Stimulated activated CD4-positive, alpha-beta T cell treated with anti-CD3 and anti-CD28 coated beads, Interleukin-15, amount 100 ng/mL, for 24 hours (primary cell): ENCODE data around the gene MGAT4C.
"Not testable (repeated sequence)": the region's sequence is repeated elsewhere in the genome, so short reads cannot be mapped to it uniquely, and the experiment has no call there.

Experiments
- DNase-seq: peaks from one replicate; pipeline ENCODE4 v3.0.0-alpha.2; 2020

MGAT4C gene

GRCh38 chr12:86228656-86229055 is 27.5 kb downstream of the MGAT4C start:
- no peak for DNase-seq

- DNase-seq: no peak
These were observed 29.7 kb downstream of the MGAT4C start for GRCh38 chr12:86226481-86226880.

GRCh38 chr12:86216591-86216990 is 39.6 kb downstream of the MGAT4C start:
- DNase-seq: no peak

DNA sequence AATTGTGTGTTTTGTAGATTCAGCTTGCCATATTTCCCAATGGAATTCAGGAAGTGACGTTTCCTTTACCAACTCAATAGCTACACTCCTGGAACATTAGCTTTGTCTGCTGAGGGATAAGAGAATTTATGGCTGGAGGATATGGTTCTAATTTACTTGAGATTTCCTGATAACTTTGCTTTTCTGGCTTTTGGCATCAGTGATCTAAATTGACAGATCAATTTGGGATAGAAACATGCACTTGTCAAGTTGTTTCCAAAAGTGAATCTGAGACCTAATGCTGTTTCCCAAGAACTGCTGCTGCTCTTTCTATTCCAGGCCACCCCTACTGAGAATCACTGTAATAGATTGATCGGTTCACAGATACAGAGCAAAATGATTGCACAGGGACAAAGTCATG is 43.2 kb downstream of the MGAT4C start:
- no peak for DNase-seq

GRCh38 chr12:86198696-86199444 is 57.3 kb downstream of the MGAT4C start:
- DNase-seq: no peak

DNA sequence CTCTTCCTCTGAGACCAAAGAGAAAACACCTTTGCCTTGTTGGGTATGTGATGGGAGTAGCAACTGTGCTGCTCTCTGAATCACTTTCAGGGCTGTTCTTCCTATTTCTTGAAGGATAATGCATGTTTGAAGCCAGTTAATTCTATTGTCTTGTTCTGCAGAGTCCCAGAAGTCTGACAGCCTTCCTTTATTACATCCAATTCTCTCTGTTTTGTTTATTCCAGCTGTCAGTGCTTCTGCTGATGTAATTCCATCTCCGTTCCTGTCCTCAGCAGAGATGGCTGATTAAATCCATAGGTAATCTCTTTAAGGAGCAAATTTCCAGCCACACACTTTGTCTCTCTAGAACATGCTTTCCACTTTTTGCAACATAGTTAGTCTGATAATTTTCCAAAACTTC is 59.7 kb downstream of the MGAT4C start:
- DNase-seq: no peak

- DNase-seq: no peak
These were observed 61.5 kb downstream of the MGAT4C start for GRCh38 chr12:86194721-86195120.

DNA sequence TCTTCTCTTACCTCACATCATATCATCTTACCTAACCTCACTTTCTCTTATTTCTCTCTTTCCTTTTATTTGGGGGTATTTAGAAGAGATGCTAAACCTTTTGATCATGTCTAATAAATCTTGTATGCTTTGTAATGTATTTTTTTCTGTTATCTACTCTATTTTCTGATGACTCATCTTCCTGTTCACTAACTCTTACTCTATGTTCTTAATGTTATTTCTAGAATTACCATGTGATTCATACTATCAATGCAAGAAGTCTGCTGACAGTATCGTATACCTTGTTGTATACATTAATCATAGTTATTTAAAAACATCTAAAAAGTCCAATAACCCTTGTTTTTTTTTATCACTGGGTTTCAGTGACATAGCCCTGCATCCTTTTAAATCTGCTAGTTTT is 62.3 kb downstream of the MGAT4C start:
- no peak for DNase-seq

GRCh38 chr12:86188226-86188625 is 68.0 kb downstream of the MGAT4C start:
- no peak for DNase-seq

DNA sequence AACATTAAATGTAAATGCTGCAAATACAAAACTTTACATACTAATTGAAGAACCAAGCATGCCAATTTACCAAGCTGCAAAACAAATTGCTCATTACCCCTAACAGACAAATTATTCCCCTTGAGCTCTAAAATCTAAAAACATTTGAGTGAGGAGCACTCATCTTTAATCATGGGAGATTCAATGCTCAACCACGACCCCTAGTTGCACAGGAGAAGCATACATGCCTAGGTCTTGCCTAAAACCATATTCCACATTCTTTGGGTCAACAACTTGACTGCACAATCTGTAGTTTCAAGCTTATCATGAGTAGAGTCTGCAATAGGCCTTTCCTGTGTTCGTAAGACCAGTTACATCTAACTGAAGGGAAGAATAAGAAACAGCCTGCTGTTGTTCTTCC is 69.7 kb downstream of the MGAT4C start:
- DNase-seq: no peak

- no peak for DNase-seq
These were observed 76.3 kb downstream of the MGAT4C start for GRCh38 chr12:86179855-86180254.

DNA sequence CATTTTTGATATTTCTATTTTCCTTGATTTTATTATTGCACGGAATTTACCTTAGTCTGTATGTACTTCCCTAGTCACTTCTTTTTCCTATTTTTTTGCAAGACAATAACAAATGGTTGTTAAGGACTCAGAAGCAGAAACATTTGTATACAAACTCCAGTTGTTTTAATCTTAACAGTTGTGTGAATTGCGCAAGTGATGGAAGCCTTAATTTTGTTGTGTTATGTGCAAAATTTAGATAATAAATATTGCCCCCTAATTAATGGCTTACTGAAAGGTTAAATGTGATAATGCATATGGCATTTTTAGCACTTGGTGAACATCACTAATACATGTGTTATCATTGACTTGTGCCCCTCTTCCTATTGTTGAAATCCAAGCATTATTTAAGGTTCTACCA is 82.0 kb downstream of the MGAT4C start:
- no peak for DNase-seq

GRCh38 chr12:86172913-86173443 is 83.2 kb downstream of the MGAT4C start:
- no peak for DNase-seq

DNA sequence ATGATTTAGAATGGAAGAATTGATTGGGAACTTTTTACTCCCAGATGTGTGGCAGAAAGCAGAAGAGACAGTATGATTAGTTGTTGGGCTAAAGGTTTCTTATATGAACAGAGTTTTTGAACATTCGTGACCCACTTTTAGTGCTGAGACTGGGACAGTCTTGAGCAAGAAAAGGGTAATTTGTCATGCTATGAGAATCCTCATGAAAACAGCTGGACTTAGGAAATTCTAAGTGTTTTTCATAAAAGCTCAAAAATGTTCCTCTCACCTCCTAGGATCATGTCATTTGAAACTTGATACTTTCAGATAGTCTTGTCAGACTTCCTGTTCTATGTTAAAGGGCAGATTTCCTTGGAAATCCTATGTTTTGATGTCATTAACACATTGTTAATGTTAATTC is 86.1 kb downstream of the MGAT4C start:
- DNase-seq: no peak

GRCh38 chr12:86158956-86159355 is 97.2 kb downstream of the MGAT4C start:
- DNase-seq: no peak

DNA sequence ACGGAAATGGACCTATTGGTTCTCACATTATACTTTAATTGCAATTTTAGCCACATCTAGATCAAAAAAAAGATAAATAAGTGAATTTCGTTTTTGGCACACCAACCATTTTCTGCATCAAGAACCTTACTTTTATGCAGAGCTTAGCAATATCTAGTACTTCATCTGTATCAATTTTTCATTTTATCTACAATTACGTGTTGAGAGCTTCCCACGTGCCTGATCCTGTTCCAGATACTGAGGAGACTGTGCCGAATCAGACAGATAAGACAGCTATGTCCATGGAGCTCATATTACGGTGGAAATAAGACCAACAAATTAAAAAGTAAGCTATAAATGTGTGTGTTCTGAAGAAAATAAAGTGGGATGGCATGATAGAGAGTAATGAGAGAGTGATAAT is 101.6 kb downstream of the MGAT4C start:
- DNase-seq: no peak

DNA sequence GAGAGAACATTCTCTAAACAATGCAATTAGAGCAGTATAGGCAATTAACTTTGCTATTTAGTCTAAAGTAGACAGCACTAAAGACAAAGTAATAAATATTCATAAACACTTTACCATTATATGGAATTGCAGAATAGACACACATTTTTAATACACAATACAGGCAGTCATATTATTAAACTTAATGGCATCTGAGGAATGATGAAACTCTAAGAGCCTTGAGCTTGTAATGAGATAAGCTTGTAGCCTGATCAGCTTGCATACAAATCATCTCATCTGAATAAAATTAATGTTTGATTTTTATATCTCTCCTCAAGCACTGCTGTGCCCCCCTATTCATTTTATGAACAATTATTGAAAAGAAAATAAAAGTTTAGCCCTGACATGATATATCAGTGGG is 107.6 kb downstream of the MGAT4C start:
- DNase-seq: no peak

DNA sequence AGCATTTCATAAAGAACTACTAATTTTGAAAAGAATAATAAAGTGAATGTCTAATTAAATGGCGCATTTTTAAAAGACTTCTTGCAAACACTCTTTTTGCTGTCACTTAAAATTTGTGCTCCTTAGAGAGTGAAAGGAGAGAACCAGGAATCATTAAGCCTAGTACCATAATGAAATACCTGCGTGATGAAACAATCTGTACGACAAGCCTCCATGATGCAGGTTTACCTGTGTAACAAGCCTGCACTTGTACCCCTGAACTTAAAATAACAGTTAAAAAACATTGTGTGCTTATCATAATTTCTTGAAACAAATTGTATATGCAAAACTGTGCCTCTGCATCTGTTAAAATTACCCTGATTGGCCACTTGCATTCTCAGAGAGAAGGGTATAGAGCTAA is 108.1 kb downstream of the MGAT4C start:
- no peak for DNase-seq

GRCh38 chr12:86145156-86145555 is 111.0 kb downstream of the MGAT4C start:
- no peak for DNase-seq

DNA sequence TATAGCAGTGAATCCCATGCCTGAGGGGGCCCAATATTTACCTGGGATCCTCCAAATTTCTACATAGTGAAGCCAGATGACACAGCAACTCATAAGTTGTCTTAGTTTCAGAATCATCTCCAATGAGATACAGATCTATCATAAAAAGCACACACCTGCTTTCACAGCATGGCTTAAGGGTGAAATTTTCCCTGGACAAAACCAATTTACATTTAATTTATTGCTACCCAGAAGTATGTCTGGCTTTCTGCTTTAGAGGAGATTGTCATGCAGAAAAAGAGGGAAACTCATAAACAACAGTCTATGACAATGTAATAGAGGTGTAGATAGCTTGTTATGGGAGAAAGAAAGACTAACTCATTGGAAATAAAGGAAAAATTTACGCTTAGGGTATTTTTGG is 113.0 kb downstream of the MGAT4C start:
- DNase-seq: no peak

DNA sequence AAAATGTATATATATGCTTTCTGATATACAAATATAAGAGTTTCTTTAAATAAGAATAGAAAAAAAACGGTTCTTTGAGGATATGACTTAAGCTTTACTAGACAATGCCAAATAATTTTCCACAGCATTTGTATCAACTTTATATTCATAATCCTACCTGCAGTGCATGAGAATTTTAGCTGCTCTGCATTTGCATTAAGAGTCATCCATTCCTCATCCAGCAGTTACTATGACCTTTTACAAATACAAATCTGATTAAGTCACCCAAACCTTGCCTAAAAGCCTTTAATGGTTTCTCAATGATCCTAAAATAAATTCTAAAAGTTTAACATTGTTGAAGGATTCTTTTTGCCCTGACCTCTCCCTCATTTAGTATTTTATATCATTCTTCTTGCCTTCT is 116.5 kb downstream of the MGAT4C start:
- DNase-seq: no peak

GRCh38 chr12:86138770-86139169 is 117.4 kb downstream of the MGAT4C start:
- DNase-seq: no peak

GRCh38 chr12:86137936-86138335 is 118.3 kb downstream of the MGAT4C start:
- no peak for DNase-seq

DNA sequence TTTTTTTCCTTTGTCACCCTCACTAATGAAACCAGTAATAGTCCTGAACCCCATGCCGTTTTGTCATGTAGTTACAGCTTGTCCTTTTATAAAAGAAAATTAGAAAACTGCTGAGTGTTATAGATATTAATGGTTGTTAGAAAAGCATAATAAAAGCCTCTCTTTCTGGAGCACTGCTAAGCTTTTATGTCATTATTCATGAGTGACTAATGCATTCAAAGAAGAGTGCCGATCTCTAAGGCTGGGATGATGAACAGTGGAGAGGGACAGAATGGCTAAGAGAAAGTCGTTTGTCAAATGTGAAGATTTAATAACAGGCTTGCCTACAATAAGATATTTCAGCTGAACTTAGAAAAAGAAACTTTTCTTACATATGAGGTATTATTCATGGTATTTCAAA is 121.6 kb downstream of the MGAT4C start:
- no peak for DNase-seq

- DNase-seq: not testable (repeated sequence)
These were observed 129.3 kb downstream of the MGAT4C start for GRCh38 chr12:86126900-86127299.
